Inflammatory macrophage treated with lipopolysaccharide for 1 hour (primary cell): ENCODE data around the gene TPRG1.

Experiments used
- DNase-seq, 2 donors: peaks; one replicate each; pipeline ENCODE4 v3.0.0-alpha.2; 2020 to 2022

TPRG1 gene

GRCh38 chr3:189233225-189233858 is 61.6 kb downstream of the TPRG1 start:
- peak; percentile 22 to 23 for DNase-seq

- DNase-seq, result no peak
Measured at GRCh38 chr3:189235214-189235613, 63.4 kb downstream of the TPRG1 start.

- peak in 1 of 2 donors; percentile 10 for DNase-seq
Measured at GRCh38 chr3:189236352-189236751, 64.6 kb downstream of the TPRG1 start.

- no peak for DNase-seq
Measured at GRCh38 chr3:189237526-189237925, 65.8 kb downstream of the TPRG1 start.

- DNase-seq, result no peak
Measured at GRCh38 chr3:189238071-189238470, 66.3 kb downstream of the TPRG1 start.

GRCh38 chr3:189239616-189240015 is 67.8 kb downstream of the TPRG1 start:
- DNase-seq, result no peak

- no peak for DNase-seq
Measured at GRCh38 chr3:189249987-189250386, 78.2 kb downstream of the TPRG1 start.

GRCh38 chr3:189258261-189258660 is 86.5 kb downstream of the TPRG1 start:
- no peak for DNase-seq

GRCh38 chr3:189260556-189261493 is 89.1 kb downstream of the TPRG1 start:
- DNase-seq, result no peak

- DNase-seq, result no peak
Measured at GRCh38 chr3:189262746-189263145, 91.0 kb downstream of the TPRG1 start.

GRCh38 chr3:189267981-189268613 is 96.3 kb downstream of the TPRG1 start:
- DNase-seq, result no peak

- no peak for DNase-seq
Measured at GRCh38 chr3:189269365-189269764, 97.6 kb downstream of the TPRG1 start.

- no peak for DNase-seq
Measured at GRCh38 chr3:189270248-189270832, 98.6 kb downstream of the TPRG1 start.

- no peak for DNase-seq
Measured at GRCh38 chr3:189272500-189273119, 100.8 kb downstream of the TPRG1 start.

GRCh38 chr3:189273736-189274135 is 102.0 kb downstream of the TPRG1 start:
- peak in 1 of 2 donors; percentile 32 for DNase-seq

GRCh38 chr3:189275182-189275581 is 103.4 kb downstream of the TPRG1 start:
- no peak for DNase-seq

- no peak for DNase-seq
Measured at GRCh38 chr3:189275852-189276251, 104.1 kb downstream of the TPRG1 start.

- peak; percentile 70 to 88 for DNase-seq
Measured at GRCh38 chr3:189276444-189277219, 104.9 kb downstream of the TPRG1 start.

GRCh38 chr3:189277711-189278110 is 105.9 kb downstream of the TPRG1 start:
- DNase-seq, result peak; percentile 33 to 37

GRCh38 chr3:189278221-189278620 is 106.5 kb downstream of the TPRG1 start:
- DNase-seq, result no peak

GRCh38 chr3:189282189-189282588 is 110.4 kb downstream of the TPRG1 start:
- no peak for DNase-seq

- DNase-seq, result no peak
Measured at GRCh38 chr3:189282741-189283140, 111.0 kb downstream of the TPRG1 start.
